Aorta (tissue), 5 donors: ENCODE results near the gene PPP2R3B. TPM values are rescaled to one million over a fixed set of nuclear protein-coding genes. Genes with fewer than 3 reads are reported as not detected.
"Not testable (repeated sequence)": the region's sequence is repeated elsewhere in the genome, so short reads cannot be mapped to it uniquely, and the experiment has no call there.

Source experiments
- ATAC-seq: fragments of 200-7000 bp; cut with Tn5 transposase; one replicate; pipeline ENCODE4 v1.9.1; 2022; ENCODE audit warnings: moderate library complexity; ENCODE audit not compliant: low FRiP score
- DNase-seq, 2 donors: peaks; one replicate each; pipeline ENCODE4 v3.0.0-alpha.2; 2020
- H3K27ac ChIP-seq, 2 donors: one replicate each; pipeline ENCODE4 v1.5.1; 2013; ENCODE audit warnings: low read length in 2 of 2, mild to moderate bottlenecking in 2 of 2, moderate library complexity in 2 of 2, control low read depth in 1 of 2, inconsistent platforms in 1 of 2, low read depth in 1 of 2
- H3K27me3 ChIP-seq, 2 donors: one replicate each; pipeline ENCODE4 v1.6.1; 2013; ENCODE audit warnings: control low read depth in 1 of 2, low read length in 1 of 2, mild to moderate bottlenecking in 1 of 2, moderate library complexity in 1 of 2; ENCODE audit not compliant: insufficient read depth in 2 of 2, control insufficient read depth in 1 of 2
- H3K36me3 ChIP-seq, 2 donors: one replicate each; pipeline ENCODE4 v1.6.1; 2013; ENCODE audit warnings: control low read depth in 1 of 2, low read length in 1 of 2, mild to moderate bottlenecking in 1 of 2; ENCODE audit not compliant: insufficient read depth in 2 of 2, control insufficient read depth in 1 of 2
- H3K4me1 ChIP-seq, 2 donors: one replicate each; pipeline ENCODE4 v1.6.1; 2013; ENCODE audit warnings: low read length in 2 of 2, control low read depth in 1 of 2, mild to moderate bottlenecking in 1 of 2, moderate library complexity in 1 of 2; ENCODE audit not compliant: insufficient read depth in 2 of 2, control insufficient read depth in 1 of 2
- H3K4me3 ChIP-seq, 2 donors: one replicate each; pipeline ENCODE4 v1.5.1; 2013; ENCODE audit warnings: low read length in 2 of 2, control low read depth in 1 of 2, mild to moderate bottlenecking in 1 of 2
- H3K9me3 ChIP-seq: one replicate; pipeline ENCODE4 v1.6.1; 2013; ENCODE audit warnings: mild to moderate bottlenecking, low read length; ENCODE audit not compliant: control insufficient read depth
- WGBS, 2 donors: extraction: QIAGEN DNeasy Blood & Tissue Kit; methylation state at CpG; one replicate each; pipeline ENCODE4 v1.1.7; 2013; 5-methylcytosine and 5-hydroxymethylcytosine counted together
- intact Hi-C, 2 donors: fragments of 100-400 bp; cut with DNase I; formaldehyde crosslinking; loops; one replicate each; pipeline versions ENCODE4 v1.14.2 to v1.15.0; 2022
- polyA plus RNA-seq, 2 donors: library from polyadenylated mRNA; stranded (reverse); fragments of 200-250 nt; gene quantifications; one replicate each; pipeline ENCODE4 v1.2.3, GENCODE V29; 2013
- total RNA-seq, 2 donors: library from RNA; stranded (reverse); fragmentation: NEBNext Ultra II Directional; extraction: Animal tissue kit (Norgen Biotek cat#: 25700); gene quantifications; one replicate each; pipeline ENCODE4 v1.2.1, GENCODE V29; 2021
- donor health status: healthy with polysubstance abuse.
- donor health status: Bipolar disorder and iron deficiency.
- donor health status: DM: no; HTN: no; CAD: no.
- donor health status: DM: no; HTN: no; CAD: no.
- donor health status: DM: yes; HTN: yes; CAD: no.

Gene PPP2R3B
- total and polyA plus RNA-seq, 4 donors = 3.1 to 41.8 (median 13.4) TPM

- no peak for ATAC-seq
- peaks cover 7 to 11% of the 10 kb centered on the region in 2 donors for H3K36me3 ChIP-seq
These were observed 75.3 kb downstream of the PPP2R3B start for GRCh38 chrX:311156-312129.

GRCh38 chrX:310621-311155 lies 76.0 kb downstream of the PPP2R3B start:
- DNase-seq (peak; percentile 40 to 74), ATAC-seq (no peak)
- Histone ChIP-seq H3K4me1 (no peaks in the 10 kb centered on the region), H3K27ac (no peak overlapping the region), H3K27me3 (no peaks in the 10 kb centered on the region), H3K4me3 (no peak overlapping the region), H3K36me3 (peaks cover 7 to 11% of the 10 kb centered on the region in 2 donors), H3K9me3 (no peaks in the 10 kb centered on the region)
- intact Hi-C loops = no loop called here
- 95 to 96% methylated on average over 25 of the region's 25 CpGs for WGBS, 2 donors

More at GRCh38 chrX:311156-312129, 75.3 kb downstream of the PPP2R3B start:
- Histone ChIP-seq H3K27ac (no peak overlapping the region), H3K27me3 (no peaks in the 10 kb centered on the region), H3K9me3 (no peaks in the 10 kb centered on the region), H3K4me1 (no peaks in the 10 kb centered on the region), H3K4me3 (no peak overlapping the region)
- WGBS, 2 donors = 94 to 96% methylated on average over 69 of the region's 69 CpGs
- DNase-seq = peak; percentile 42 to 75
- intact Hi-C loops = no loop called here

GRCh38 chrX:308821-309520 lies 77.7 kb downstream of the PPP2R3B start:
- no peaks in the 10 kb centered on the region for H3K9me3 ChIP-seq
- no peak overlapping the region for H3K4me3 ChIP-seq
- H3K36me3 ChIP-seq = peaks cover 4 to 7% of the 10 kb centered on the region in 2 donors
- H3K27ac ChIP-seq = no peak overlapping the region
- no peaks in the 10 kb centered on the region for H3K27me3 ChIP-seq
- DNase-seq = peak; percentile 22 to 67
- intact Hi-C loops = no loop called here
- H3K4me1 ChIP-seq = no peaks in the 10 kb centered on the region
- ATAC-seq = no peak
- WGBS, 2 donors = 95% methylated on average over 30 of the region's 30 CpGs

GRCh38 chrX:307261-308111 lies 79.2 kb downstream of the PPP2R3B start:
- DNase-seq (peak; percentile 46 to 72), ATAC-seq (no peak)
- Histone ChIP-seq H3K27ac (no peak overlapping the region), H3K4me1 (no peaks in the 10 kb centered on the region), H3K9me3 (no peaks in the 10 kb centered on the region), H3K4me3 (no peak overlapping the region), H3K36me3 (peaks cover 4 to 7% of the 10 kb centered on the region in 2 donors), H3K27me3 (no peaks in the 10 kb centered on the region)
- WGBS, 2 donors = 96 to 97% methylated on average over 54 to 58 of the region's 58 CpGs
- intact Hi-C loops = no loop called here

GRCh38 chrX:306614-307251 lies 80.0 kb downstream of the PPP2R3B start:
- H3K27ac ChIP-seq, H3K4me3 ChIP-seq, H3K27me3 ChIP-seq, H3K4me1 ChIP-seq, intact Hi-C loops, H3K36me3 ChIP-seq, H3K9me3 ChIP-seq, DNase-seq, ATAC-seq: not testable (repeated sequence)
- WGBS, 2 donors = 95 to 96% methylated on average over 3 of the region's 3 CpGs

GRCh38 chrX:305781-306613 lies 80.7 kb downstream of the PPP2R3B start:
- ATAC-seq, intact Hi-C loops, H3K27ac ChIP-seq, H3K9me3 ChIP-seq, H3K27me3 ChIP-seq, H3K4me1 ChIP-seq, H3K36me3 ChIP-seq, H3K4me3 ChIP-seq: not testable (repeated sequence)
- WGBS, 2 donors = 94 to 97% methylated on average over 12 of the region's 12 CpGs
- peak; percentile 19 to 45 for DNase-seq

- Histone ChIP-seq H3K36me3 (peaks cover 0 to 5% of the 10 kb centered on the region in 2 donors), H3K27ac (no peak overlapping the region), H3K27me3 (no peaks in the 10 kb centered on the region), H3K4me3 (no peak overlapping the region), H3K9me3 (no peaks in the 10 kb centered on the region), H3K4me1 (no peaks in the 10 kb centered on the region)
- 93 to 95% methylated on average over 19 of the region's 19 CpGs for WGBS, 2 donors
- DNase-seq (peak; percentile 26 to 47), ATAC-seq (no peak)
- intact Hi-C loops = no loop called here
These were observed 83.7 kb downstream of the PPP2R3B start for GRCh38 chrX:302975-303374.
